H9 (cell line): ENCODE measurements around the gene KRT9. TPM values are rescaled to one million over a fixed set of nuclear protein-coding genes. Genes with fewer than 3 reads are reported as not detected.

Experiments
- DNase-seq: peaks from one replicate; pipeline ENCODE4 v3.0.0-alpha.2; 2017
- H2AFZ ChIP-seq: one replicate; pipeline ENCODE4 v1.6.1; 2013; ENCODE audit warnings: mild to moderate bottlenecking, low read length, control low read depth, moderate library complexity
- H2AK5ac ChIP-seq: 2 replicates; pipeline ENCODE4 v1.6.1; 2013; ENCODE audit warnings: low read length, control low read depth, mixed read lengths; ENCODE audit not compliant: insufficient read length
- H2BK120ac ChIP-seq: one replicate; pipeline ENCODE4 v1.6.1; 2013; ENCODE audit warnings: low read depth, mild to moderate bottlenecking, low read length, control low read depth, inconsistent platforms; ENCODE audit not compliant: poor library complexity, severe bottlenecking
- H2BK12ac ChIP-seq: 2 replicates; pipeline ENCODE4 v1.6.1; 2013; ENCODE audit warnings: low read length, control low read depth, mixed read lengths, low read depth; ENCODE audit not compliant: insufficient read length
- H2BK15ac ChIP-seq: 2 replicates; pipeline ENCODE4 v1.6.1; 2013; ENCODE audit warnings: low read depth, low read length, control low read depth
- H2BK20ac ChIP-seq: one replicate; pipeline ENCODE4 v1.6.1; 2013; ENCODE audit warnings: low read depth, mild to moderate bottlenecking, low read length, control low read depth, inconsistent platforms; ENCODE audit not compliant: poor library complexity, severe bottlenecking
- H2BK5ac ChIP-seq: 2 replicates; pipeline ENCODE4 v1.6.1; 2013; ENCODE audit warnings: low read length, control low read depth, mixed read lengths; ENCODE audit not compliant: insufficient read length
- H3K14ac ChIP-seq: 2 replicates; pipeline ENCODE4 v1.6.1; 2013; ENCODE audit warnings: low read length, control low read depth; ENCODE audit not compliant: insufficient read depth
- H3K18ac ChIP-seq: 2 replicates; pipeline ENCODE4 v1.6.1; 2013; ENCODE audit warnings: low read depth, mild to moderate bottlenecking, mixed read lengths, low read length, control low read depth; ENCODE audit not compliant: insufficient read length
- H3K23ac ChIP-seq: 2 replicates; pipeline ENCODE4 v1.6.1; 2013; ENCODE audit warnings: low read length, control low read depth, mixed read lengths, low read depth; ENCODE audit not compliant: insufficient read length
- H3K23me2 ChIP-seq: 2 replicates; pipeline ENCODE4 v1.6.1; 2013; ENCODE audit warnings: low read depth, mild to moderate bottlenecking, mixed read lengths, low read length, control low read depth; ENCODE audit not compliant: insufficient read length, poor library complexity, severe bottlenecking
- H3K27ac ChIP-seq: 2 replicates; pipeline ENCODE4 v1.5.1; 2013; ENCODE audit warnings: low read length, control low read depth, mixed read lengths, low read depth; ENCODE audit not compliant: insufficient read length
- H3K27me3 ChIP-seq: 2 replicates; pipeline ENCODE4 v1.6.1; 2013; ENCODE audit warnings: low read length, control low read depth, inconsistent platforms; ENCODE audit not compliant: insufficient read depth
- H3K4ac ChIP-seq: 2 replicates; pipeline ENCODE4 v1.6.1; 2013; ENCODE audit warnings: low read depth, mild to moderate bottlenecking, control low read depth, inconsistent platforms, low read length, moderate library complexity
- H3K4me1 ChIP-seq: 2 replicates; pipeline ENCODE4 v1.6.1; 2013; ENCODE audit warnings: low read length, control low read depth, inconsistent platforms; ENCODE audit not compliant: insufficient read depth
- H3K4me2 ChIP-seq: 2 replicates; pipeline ENCODE4 v1.6.1; 2013; ENCODE audit warnings: low read length, control low read depth, mixed read lengths; ENCODE audit not compliant: insufficient read length, insufficient read depth
- H3K56ac ChIP-seq: 2 replicates; pipeline ENCODE4 v1.6.1; 2013; ENCODE audit warnings: low read depth, mild to moderate bottlenecking, mixed read lengths, low read length, control low read depth; ENCODE audit not compliant: insufficient read length
- H3K79me1 ChIP-seq: 2 replicates; pipeline ENCODE4 v1.6.1; 2013; ENCODE audit warnings: low read depth, mild to moderate bottlenecking, moderate library complexity, low read length, control low read depth, inconsistent platforms; ENCODE audit not compliant: insufficient read depth, poor library complexity, severe bottlenecking
- H3K79me2 ChIP-seq: 2 replicates; pipeline ENCODE4 v1.6.1; 2013; ENCODE audit warnings: low read length, control low read depth, inconsistent platforms; ENCODE audit not compliant: insufficient read depth
- H3K9ac ChIP-seq: 2 replicates; pipeline ENCODE4 v1.6.1; 2013; ENCODE audit warnings: low read length, control low read depth, mixed read lengths; ENCODE audit not compliant: insufficient read length; ENCODE audit errors: extremely low read depth
- H3K9me3 ChIP-seq: one replicate; pipeline ENCODE4 v1.6.1; 2013; ENCODE audit warnings: low read depth, low read length, inconsistent platforms; ENCODE audit not compliant: control insufficient read depth
- H3T11ph ChIP-seq: one replicate; pipeline ENCODE4 v1.6.1; 2013; ENCODE audit warnings: mild to moderate bottlenecking, low read length, control low read depth, inconsistent platforms
- H4K20me1 ChIP-seq: one replicate; pipeline ENCODE4 v1.6.1; 2013; ENCODE audit not compliant: control insufficient read depth, insufficient read length, insufficient read depth
- H4K5ac ChIP-seq: 2 replicates; pipeline ENCODE4 v1.6.1; 2013; ENCODE audit warnings: low read depth, mild to moderate bottlenecking, mixed read lengths, low read length, control low read depth; ENCODE audit not compliant: insufficient read length
- H4K8ac ChIP-seq: replicated peaks from 2 replicates; pipeline ENCODE4 v1.6.1; 2013; ENCODE audit warnings: low read length, control low read depth, mixed read lengths, low read depth; ENCODE audit not compliant: insufficient read length
- H4K91ac ChIP-seq: 2 replicates; pipeline ENCODE4 v1.6.1; 2013; ENCODE audit warnings: low read depth, mild to moderate bottlenecking, moderate library complexity, mixed read lengths, low read length, control low read depth; ENCODE audit not compliant: insufficient read length
- H3K27ac Mint-ChIP-seq, 3 experiments: 2 replicates in 2 of 3; 3 replicates in 1 of 3; pipeline ENCODE4 v1.8.0; 2020 to 2021; ENCODE audit warnings: mixed read lengths in 3 of 3, mild to moderate bottlenecking in 1 of 3, moderate library complexity in 1 of 3
- H3K27me3 Mint-ChIP-seq: 2 replicates; pipeline ENCODE4 v1.8.0; 2021; ENCODE audit warnings: low read depth, mild to moderate bottlenecking, moderate library complexity, mixed read lengths
- H3K36me3 Mint-ChIP-seq, 3 experiments: 2 replicates in 2 of 3; 3 replicates in 1 of 3; pipeline ENCODE4 v1.8.0; 2020 to 2021; ENCODE audit warnings: low read depth in 3 of 3, mixed read lengths in 3 of 3; ENCODE audit not compliant: insufficient read depth in 1 of 3
- H3K4me1 Mint-ChIP-seq, 2 experiments: 2 replicates each; pipeline ENCODE4 v1.8.0; 2020; ENCODE audit warnings: mixed read lengths in 2 of 2
- H3K4me3 Mint-ChIP-seq, 2 experiments: 2 replicates in 1 of 2; 3 replicates in 1 of 2; pipeline ENCODE4 v1.8.0; 2020 to 2021; ENCODE audit warnings: mild to moderate bottlenecking in 2 of 2, mixed read lengths in 2 of 2, moderate library complexity in 1 of 2
- H3K9me3 Mint-ChIP-seq, 2 experiments: 2 replicates in 1 of 2; 3 replicates in 1 of 2; pipeline ENCODE4 v1.8.0; 2020; ENCODE audit warnings: mild to moderate bottlenecking in 2 of 2, mixed read lengths in 2 of 2, moderate library complexity in 1 of 2
- WGBS: extraction: QIAGEN DNeasy Blood & Tissue Kit; methylation state at CpG from one replicate; pipeline ENCODE4 v1.1.7; 2013; ENCODE audit warnings: missing lambda C conversion rate, low lambda C conversion rate, mixed read lengths; ENCODE audit not compliant: insufficient read length; ENCODE audit errors: extremely low coverage; 5-methylcytosine and 5-hydroxymethylcytosine counted together
- total RNA-seq: library from RNA; stranded (reverse); gene quantifications from 2 replicates; pipeline ENCODE4 v1.2.1, GENCODE V29; 2021
- TF ChIP-seq, protein P1 (sequence below): fragments of 200-600 bp; sonication (generic); conservative IDR thresholded peaks from 3 replicates; pipeline ENCODE4 v1.8.0; 2021; ENCODE audit warnings: antibody characterized with exemption, mild to moderate bottlenecking

KRT9 gene
- total RNA-seq, 1 experiment from 2014 or later, result not detected

DNA sequence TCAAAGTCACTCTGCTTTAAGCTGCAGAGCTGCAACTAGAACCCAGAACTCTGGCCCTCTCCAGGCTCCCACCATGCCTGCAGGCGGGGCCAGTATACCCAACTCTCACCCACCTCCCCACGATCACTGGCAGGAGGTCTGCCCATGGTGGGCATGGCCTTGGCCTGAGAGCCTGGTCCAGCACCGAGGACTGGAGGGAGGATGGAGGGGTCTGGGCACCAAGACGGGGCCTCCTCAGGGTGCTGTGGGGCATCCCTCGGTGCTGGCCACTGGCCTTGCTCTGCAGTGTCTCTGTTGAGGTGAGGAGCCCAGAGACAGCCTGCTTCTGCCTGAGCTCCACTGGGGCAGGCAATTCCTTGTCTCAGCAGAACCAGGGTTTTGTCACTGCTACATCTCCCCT is 42.2 kb upstream of the KRT9 start:
- TF ChIP-seq, protein P1, sequence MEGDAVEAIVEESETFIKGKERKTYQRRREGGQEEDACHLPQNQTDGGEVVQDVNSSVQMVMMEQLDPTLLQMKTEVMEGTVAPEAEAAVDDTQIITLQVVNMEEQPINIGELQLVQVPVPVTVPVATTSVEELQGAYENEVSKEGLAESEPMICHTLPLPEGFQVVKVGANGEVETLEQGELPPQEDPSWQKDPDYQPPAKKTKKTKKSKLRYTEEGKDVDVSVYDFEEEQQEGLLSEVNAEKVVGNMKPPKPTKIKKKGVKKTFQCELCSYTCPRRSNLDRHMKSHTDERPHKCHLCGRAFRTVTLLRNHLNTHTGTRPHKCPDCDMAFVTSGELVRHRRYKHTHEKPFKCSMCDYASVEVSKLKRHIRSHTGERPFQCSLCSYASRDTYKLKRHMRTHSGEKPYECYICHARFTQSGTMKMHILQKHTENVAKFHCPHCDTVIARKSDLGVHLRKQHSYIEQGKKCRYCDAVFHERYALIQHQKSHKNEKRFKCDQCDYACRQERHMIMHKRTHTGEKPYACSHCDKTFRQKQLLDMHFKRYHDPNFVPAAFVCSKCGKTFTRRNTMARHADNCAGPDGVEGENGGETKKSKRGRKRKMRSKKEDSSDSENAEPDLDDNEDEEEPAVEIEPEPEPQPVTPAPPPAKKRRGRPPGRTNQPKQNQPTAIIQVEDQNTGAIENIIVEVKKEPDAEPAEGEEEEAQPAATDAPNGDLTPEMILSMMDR, result no peak
- no peak overlapping the region for H3K27ac Mint-ChIP-seq
- Histone ChIP-seq H3K9ac (no peak overlapping the region), H3T11ph (no peak overlapping the region), H3K14ac (no peak overlapping the region), H3K23ac (no peak overlapping the region), H4K91ac (no peak overlapping the region), H3K23me2 (no peaks in the 10 kb centered on the region), H4K5ac (no peak overlapping the region), H3K56ac (no peak overlapping the region), H3K79me1 (no peaks in the 10 kb centered on the region), H3K27ac (no peak overlapping the region), H3K18ac (no peak overlapping the region), H2BK20ac (no peak overlapping the region), H3K4me1 (no peaks in the 10 kb centered on the region), H2BK5ac (no peak overlapping the region), H3K9me3 (no peaks in the 10 kb centered on the region), H2AFZ (no peak overlapping the region), H3K27me3 (no peaks in the 10 kb centered on the region), H3K4me2 (no peak overlapping the region), H3K79me2 (no peaks in the 10 kb centered on the region), H2BK15ac (no peak overlapping the region), H4K20me1 (no peaks in the 10 kb centered on the region), H2AK5ac (no peak overlapping the region), H3K4ac (no peak overlapping the region), H2BK120ac (no peak overlapping the region), H2BK12ac (no peak overlapping the region), H4K8ac (no peak overlapping the region)
- no peaks in the 10 kb centered on the region; a peak in 1 of 7 replicates for H3K36me3 Mint-ChIP-seq
- H3K9me3 Mint-ChIP-seq, result no peaks in the 10 kb centered on the region; a peak in 1 of 5 replicates
- peaks cover 9 to 30% of the 10 kb centered on the region in 2 experiments for H3K4me1 Mint-ChIP-seq
- DNase-seq, result no peak
- H3K27me3 Mint-ChIP-seq, result peaks cover 7% of the 10 kb centered on the region; the same call in 1 of the 2 replicates
- no peak overlapping the region for H3K4me3 Mint-ChIP-seq
- WGBS, result no CpG with 5 or more reads among the region's 5 CpGs
